Suprapubic skin (tissue), 4 donors: ENCODE results near the gene CLDND1. TPM values are rescaled to one million over a fixed set of nuclear protein-coding genes. Genes with fewer than 3 reads are reported as not detected.

Experiments
- DNase-seq, 2 donors: peaks; one replicate each; pipeline ENCODE4 v3.0.0-alpha.2; 2019; ENCODE audit warnings: low spot score in 2 of 2
- H3K27ac ChIP-seq: fragments of 200-600 bp; sonication (generic); one replicate; pipeline ENCODE4 v1.5.1; 2019
- H3K27me3 ChIP-seq: fragments of 200-600 bp; sonication (generic); one replicate; pipeline ENCODE4 v1.5.1; 2019
- H3K36me3 ChIP-seq: fragments of 200-600 bp; sonication (generic); one replicate; pipeline ENCODE4 v1.5.1; 2019
- H3K4me1 ChIP-seq: fragments of 200-600 bp; sonication (generic); one replicate; pipeline ENCODE4 v1.5.1; 2019
- H3K4me3 ChIP-seq: fragments of 200-600 bp; sonication (generic); one replicate; pipeline ENCODE4 v1.5.1; 2019; ENCODE audit warnings: mild to moderate bottlenecking
- H3K9me3 ChIP-seq: fragments of 200-600 bp; sonication (generic); one replicate; pipeline ENCODE4 v1.5.1; 2019
- CTCF ChIP-seq, 2 donors: fragments of 200-600 bp in 1 of 2; fragments of 450-650 bp in 1 of 2; sonication (generic) in 1 of 2; IDR thresholded peaks; one replicate each; pipeline ENCODE4 v1.5.1; 2016 to 2019; ENCODE audit warnings: antibody characterized with exemption in 2 of 2, mild to moderate bottlenecking in 1 of 2, moderate library complexity in 1 of 2
- EP300 ChIP-seq: sonication (generic); formaldehyde crosslinking; IDR thresholded peaks from one replicate; pipeline ENCODE4 v1.6.1; 2017; ENCODE audit warnings: antibody characterized with exemption
- POLR2A ChIP-seq, 2 donors: fragments of 450-650 bp; IDR thresholded peaks; one replicate each; pipeline ENCODE4 v1.6.1; 2017; ENCODE audit warnings: antibody characterized with exemption in 2 of 2, mild to moderate bottlenecking in 2 of 2, moderate library complexity in 2 of 2
- POLR2AphosphoS5 ChIP-seq, 3 donors: sonication (generic); formaldehyde crosslinking; IDR thresholded peaks; one replicate each; pipeline ENCODE4 v1.6.1; 2017; ENCODE audit warnings: antibody characterized with exemption in 3 of 3
- WGBS: methylation state at CpG from one replicate; pipeline ENCODE4 v1.1.5; 2018; 5-methylcytosine and 5-hydroxymethylcytosine counted together
- total RNA-seq, 4 donors: library from RNA; depleted of rRNA; stranded (reverse); fragments of >200 nt; gene quantifications; one replicate each; pipeline ENCODE4 v1.1.0, GENCODE V29; 2016

The CLDND1 gene
- total RNA-seq, 4 donors from 2014 or later, result 137 to 319 (median 159) TPM

GRCh38 chr3:98551236-98551635 lies 28.5 kb upstream of the CLDND1 start:
- Histone ChIP-seq H3K27ac (no peak overlapping the region), H3K4me3 (no peak overlapping the region), H3K9me3 (no peaks in the 10 kb centered on the region), H3K27me3 (peaks cover 5% of the 10 kb centered on the region), H3K36me3 (no peaks in the 10 kb centered on the region), H3K4me1 (no peaks in the 10 kb centered on the region)
- no peak for DNase-seq
- TF ChIP-seq CTCF (IDR thresholded peaks at IDR 0.05) (no peak), POLR2A (IDR thresholded peaks at IDR 0.05) (no peak), EP300 (no peak), POLR2AphosphoS5 (IDR thresholded peaks at IDR 0.05) (no peak)
- 86% methylated on average over 2 of the region's 2 CpGs for WGBS

- H3K27ac ChIP-seq, result no peak overlapping the region
- 98% methylated on average over 3 of the region's 3 CpGs for WGBS
Observed at GRCh38 chr3:98550833-98551232, 28.1 kb upstream of the CLDND1 start.

GRCh38 chr3:98548544-98548943 lies 25.8 kb upstream of the CLDND1 start:
- WGBS, result 70% methylated on average over 5 of the region's 5 CpGs
- Histone ChIP-seq H3K4me3 (no peak overlapping the region), H3K9me3 (no peaks in the 10 kb centered on the region), H3K36me3 (no peaks in the 10 kb centered on the region), H3K27me3 (peaks cover 5% of the 10 kb centered on the region), H3K27ac (no peak overlapping the region), H3K4me1 (no peaks in the 10 kb centered on the region)
- DNase-seq, result no peak
- no peak for TF ChIP-seq POLR2A (IDR thresholded peaks at IDR 0.05)

More at GRCh38 chr3:98550833-98551232, 28.1 kb upstream of the CLDND1 start:
- Histone ChIP-seq H3K4me3 (no peak overlapping the region), H3K9me3 (no peaks in the 10 kb centered on the region), H3K27me3 (peaks cover 5% of the 10 kb centered on the region), H3K4me1 (no peaks in the 10 kb centered on the region), H3K36me3 (no peaks in the 10 kb centered on the region)
- no peak for DNase-seq
- no peak for TF ChIP-seq POLR2AphosphoS5 (IDR thresholded peaks at IDR 0.05)
- no peak for TF ChIP-seq CTCF (IDR thresholded peaks at IDR 0.05)
- TF ChIP-seq POLR2A (IDR thresholded peaks at IDR 0.05), result no peak
- TF ChIP-seq EP300, result no peak

GRCh38 chr3:98545940-98546339 lies 23.2 kb upstream of the CLDND1 start:
- DNase-seq, result no peak
- no peaks in the 10 kb centered on the region for H3K4me1 ChIP-seq
- no peaks in the 10 kb centered on the region for H3K9me3 ChIP-seq
- TF ChIP-seq POLR2A (IDR thresholded peaks at IDR 0.05), result no peak
- no peak for TF ChIP-seq EP300
- TF ChIP-seq POLR2AphosphoS5 (IDR thresholded peaks at IDR 0.05), result no peak
- TF ChIP-seq CTCF (IDR thresholded peaks at IDR 0.05), result no peak
- no peak overlapping the region for H3K27ac ChIP-seq
- no peak overlapping the region for H3K4me3 ChIP-seq
- WGBS, result 75% methylated on average over 5 of the region's 5 CpGs
- H3K27me3 ChIP-seq, result peaks cover 5% of the 10 kb centered on the region
- no peaks in the 10 kb centered on the region for H3K36me3 ChIP-seq

GRCh38 chr3:98542623-98543022 lies 19.9 kb upstream of the CLDND1 start:
- H3K4me3 ChIP-seq, result no peak overlapping the region
- H3K9me3 ChIP-seq, result no peaks in the 10 kb centered on the region
- H3K27ac ChIP-seq, result no peak overlapping the region
- no peak for DNase-seq
- TF ChIP-seq POLR2A (IDR thresholded peaks at IDR 0.05) (no peak), CTCF (IDR thresholded peaks at IDR 0.05) (no peak), POLR2AphosphoS5 (IDR thresholded peaks at IDR 0.05) (no peak)
- H3K4me1 ChIP-seq, result no peaks in the 10 kb centered on the region
- H3K27me3 ChIP-seq, result no peaks in the 10 kb centered on the region
- no peaks in the 10 kb centered on the region for H3K36me3 ChIP-seq
- 100% methylated on average over 1 of the region's 1 CpG for WGBS

- H3K4me3 ChIP-seq, result no peak overlapping the region
- no peak for DNase-seq
- H3K27ac ChIP-seq, result no peak overlapping the region
- no peaks in the 10 kb centered on the region for H3K36me3 ChIP-seq
- H3K4me1 ChIP-seq, result no peaks in the 10 kb centered on the region
- no peak for TF ChIP-seq POLR2A (IDR thresholded peaks at IDR 0.05)
- TF ChIP-seq CTCF (IDR thresholded peaks at IDR 0.05), result no peak
- TF ChIP-seq POLR2AphosphoS5 (IDR thresholded peaks at IDR 0.05), result no peak
- TF ChIP-seq EP300, result no peak
- WGBS, result 95% methylated on average over 1 of the region's 1 CpG
- H3K27me3 ChIP-seq, result no peaks in the 10 kb centered on the region
- H3K9me3 ChIP-seq, result no peaks in the 10 kb centered on the region
Observed at GRCh38 chr3:98541695-98542094, 19.0 kb upstream of the CLDND1 start.
